AG04450 (cell line): ENCODE measurements around the gene MED27. TPM values are rescaled to one million over a fixed set of nuclear protein-coding genes. Genes with fewer than 3 reads are reported as not detected.

Source experiments
- CTCF ChIA-PET: fragments of 300-600, 350-600 bp; formaldehyde crosslinking; extraction: SDS; loops from one replicate; lab custom pipeline; 2022; ENCODE audit warnings: antibody characterized with exemption, inconsistent platforms; lab: Charles Lee
- POLR2A ChIA-PET: fragments of 350-600 bp; formaldehyde crosslinking; extraction: SDS; loops from one replicate; lab custom pipeline; 2021; ENCODE audit warnings: antibody characterized with exemption, inconsistent platforms; lab: Yijun Ruan, JAX
- DNase-seq: peaks from one replicate; pipeline ENCODE4 v3.0.0-alpha.2; 2011; ENCODE audit warnings: low read depth, low spot score
- H3K27ac ChIP-seq: one replicate; pipeline ENCODE4 v1.5.1; 2012; ENCODE audit warnings: low read depth, low read length, control low read depth
- H3K27me3 ChIP-seq: one replicate; pipeline ENCODE4 v1.6.0; 2012; ENCODE audit warnings: low read length; ENCODE audit not compliant: control insufficient read depth, insufficient read depth
- H3K4me3 ChIP-seq: 2 replicates; pipeline ENCODE4 v1.5.1; 2011; ENCODE audit warnings: mild to moderate bottlenecking, low read depth, low read length, control low read depth
- H3K9me3 ChIP-seq: 2 replicates; pipeline ENCODE4 v1.5.1; 2012; ENCODE audit warnings: low read length; ENCODE audit not compliant: control insufficient read depth, insufficient read depth
- polyA plus RNA-seq: library from polyadenylated mRNA; depleted of rRNA; stranded (reverse); fragments of >200 nt; gene quantifications from 2 replicates; pipeline ENCODE4 v1.2.3, GENCODE V29; 2011
- TF ChIP-seq, protein P1 (sequence below): IDR thresholded peaks from 2 replicates; pipeline ENCODE4 v1.5.1; 2011; ENCODE audit warnings: low read depth, low read length, control low read depth, inconsistent platforms

Gene MED27
- polyA plus RNA-seq, 1 experiment = 36.6 TPM

DNA sequence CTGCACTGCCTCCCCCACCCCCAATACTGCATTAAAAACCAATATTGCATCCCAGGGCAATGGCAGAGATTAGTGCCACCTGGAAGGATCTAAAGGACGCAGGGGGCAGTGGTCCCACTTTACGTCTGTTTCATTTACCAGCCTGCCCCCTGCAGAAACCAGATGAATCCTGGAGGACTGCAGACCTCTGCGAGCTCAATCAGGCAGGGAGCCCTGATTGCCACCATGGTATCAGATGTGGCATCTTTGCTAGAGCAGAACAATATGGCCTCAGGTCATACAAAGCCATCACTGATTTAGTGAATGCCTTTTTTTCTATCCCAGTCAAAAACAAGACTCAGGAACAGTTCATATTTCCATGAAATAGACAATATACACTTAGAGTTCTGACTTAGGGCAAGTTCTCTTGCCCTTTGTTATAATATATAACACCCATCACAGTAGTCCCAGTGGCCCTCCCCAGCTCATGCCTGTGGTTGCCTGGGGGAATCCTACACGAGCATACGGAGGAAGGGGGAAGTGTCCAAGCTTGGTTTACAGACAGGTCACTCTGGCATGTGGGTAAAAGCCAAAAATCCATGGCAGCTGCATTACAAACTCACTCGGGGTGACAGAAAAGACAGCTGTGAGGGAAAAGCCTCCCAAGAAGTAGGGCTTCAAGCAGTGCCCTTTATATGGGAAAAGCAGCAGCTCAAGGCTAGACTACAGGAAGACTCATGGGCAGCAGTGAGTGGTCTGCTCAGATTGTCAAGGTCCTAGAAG, 85.1 kb downstream of the MED27 start:
- Histone ChIP-seq H3K9me3 (peaks cover 5% of the 10 kb centered on the region; the same call in 1 of the 2 replicates), H3K4me3 (no peak overlapping the region), H3K27ac (no peak overlapping the region), H3K27me3 (no peaks in the 10 kb centered on the region)
- TF ChIP-seq, protein P1, sequence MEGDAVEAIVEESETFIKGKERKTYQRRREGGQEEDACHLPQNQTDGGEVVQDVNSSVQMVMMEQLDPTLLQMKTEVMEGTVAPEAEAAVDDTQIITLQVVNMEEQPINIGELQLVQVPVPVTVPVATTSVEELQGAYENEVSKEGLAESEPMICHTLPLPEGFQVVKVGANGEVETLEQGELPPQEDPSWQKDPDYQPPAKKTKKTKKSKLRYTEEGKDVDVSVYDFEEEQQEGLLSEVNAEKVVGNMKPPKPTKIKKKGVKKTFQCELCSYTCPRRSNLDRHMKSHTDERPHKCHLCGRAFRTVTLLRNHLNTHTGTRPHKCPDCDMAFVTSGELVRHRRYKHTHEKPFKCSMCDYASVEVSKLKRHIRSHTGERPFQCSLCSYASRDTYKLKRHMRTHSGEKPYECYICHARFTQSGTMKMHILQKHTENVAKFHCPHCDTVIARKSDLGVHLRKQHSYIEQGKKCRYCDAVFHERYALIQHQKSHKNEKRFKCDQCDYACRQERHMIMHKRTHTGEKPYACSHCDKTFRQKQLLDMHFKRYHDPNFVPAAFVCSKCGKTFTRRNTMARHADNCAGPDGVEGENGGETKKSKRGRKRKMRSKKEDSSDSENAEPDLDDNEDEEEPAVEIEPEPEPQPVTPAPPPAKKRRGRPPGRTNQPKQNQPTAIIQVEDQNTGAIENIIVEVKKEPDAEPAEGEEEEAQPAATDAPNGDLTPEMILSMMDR = no peak
- CTCF ChIA-PET = no interaction called here
- POLR2A ChIA-PET = no interaction called here
- no peak for DNase-seq

DNA sequence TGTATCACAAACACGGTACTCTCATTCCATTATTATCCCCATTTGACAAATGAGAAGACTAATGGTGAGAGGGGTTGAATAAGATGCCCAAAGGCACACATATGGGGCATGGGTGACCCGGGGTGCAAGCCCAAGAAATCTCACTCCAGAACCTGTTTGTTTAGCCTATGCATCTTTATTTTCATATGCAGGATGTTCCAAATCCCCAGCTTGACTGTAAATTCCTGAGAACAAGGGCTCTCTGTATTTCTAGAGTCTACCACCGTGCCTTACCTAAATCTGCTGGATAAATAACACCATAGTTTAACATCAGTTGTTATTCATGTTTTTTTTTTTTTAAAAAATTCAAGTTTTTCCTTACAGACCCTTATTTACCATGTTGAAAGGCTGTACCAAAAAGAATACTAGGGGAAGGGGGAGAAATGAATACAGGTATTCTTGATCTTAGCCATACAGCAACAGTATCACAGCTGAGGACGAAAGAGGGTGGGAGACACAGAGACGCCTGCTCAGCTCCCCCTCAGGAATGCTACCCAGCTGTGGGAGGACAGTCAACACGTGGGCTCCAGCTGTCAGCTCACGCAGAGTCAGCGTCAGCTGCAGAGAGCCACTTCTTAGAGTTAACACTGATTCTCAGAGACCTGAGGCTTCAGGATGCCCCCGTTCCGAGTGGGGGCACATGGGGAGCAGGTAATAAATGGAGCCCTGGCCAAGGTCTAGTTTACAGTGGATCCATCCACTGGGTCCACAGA, 86.6 kb downstream of the MED27 start:
- Histone ChIP-seq H3K9me3 (peaks cover 5% of the 10 kb centered on the region; the same call in 1 of the 2 replicates), H3K4me3 (no peak overlapping the region), H3K27me3 (no peaks in the 10 kb centered on the region), H3K27ac (no peak overlapping the region)
- POLR2A ChIA-PET = no interaction called here
- no peak for DNase-seq
- CTCF ChIA-PET = interaction anchor here (0.6 kb wide), 1 partner anchor 267 kb away, joined by 6 read pairs; no protein-coding TSS in a partner anchor
- TF ChIP-seq, protein P1 = no peak

DNA sequence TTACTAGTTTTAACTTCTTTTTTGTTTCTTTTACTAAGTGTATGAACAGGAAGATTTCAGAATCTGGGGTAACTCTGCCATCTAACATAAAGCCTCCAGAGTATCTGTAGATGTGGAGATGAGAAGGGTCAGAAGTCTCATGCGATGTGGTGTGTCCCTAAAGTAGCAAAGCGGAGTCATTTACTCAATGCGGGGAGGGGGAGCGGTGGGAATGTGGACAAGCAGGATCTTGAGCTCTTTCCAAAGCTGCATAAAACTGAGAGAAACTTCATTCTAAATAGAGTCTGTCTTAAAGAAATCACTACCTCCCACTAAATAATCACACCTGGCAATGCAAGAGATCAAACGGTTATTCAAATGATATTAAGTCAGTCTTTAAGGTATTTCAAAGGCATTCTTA, 92.4 kb downstream of the MED27 start:
- DNase-seq = no peak
- no peak overlapping the region for H3K4me3 ChIP-seq
- POLR2A ChIA-PET = no interaction called here
- TF ChIP-seq, protein P1 = no peak
- CTCF ChIA-PET = no interaction called here
- no peaks in the 10 kb centered on the region for H3K9me3 ChIP-seq
- no peak overlapping the region for H3K27ac ChIP-seq
- H3K27me3 ChIP-seq = no peaks in the 10 kb centered on the region

DNA sequence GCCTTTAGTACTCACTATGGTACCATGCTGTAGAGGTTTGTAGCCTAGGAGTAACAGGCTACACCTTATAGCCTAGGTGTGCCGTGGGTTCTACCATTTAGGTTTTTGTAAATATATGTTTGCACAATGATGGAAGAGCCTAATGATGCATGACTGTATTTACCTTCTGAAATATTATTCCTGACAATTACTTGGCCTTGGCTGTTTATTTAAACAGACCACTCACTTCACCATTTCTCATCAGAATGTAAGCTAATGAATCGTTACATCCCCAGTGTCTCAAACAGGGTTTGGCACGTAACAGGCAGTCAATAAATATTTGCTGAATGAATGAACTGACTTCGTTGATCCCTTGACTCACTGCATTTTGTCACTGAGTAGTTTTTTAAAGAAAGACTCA, 93.1 kb downstream of the MED27 start:
- Histone ChIP-seq H3K27ac (no peak overlapping the region), H3K4me3 (no peak overlapping the region), H3K27me3 (no peaks in the 10 kb centered on the region), H3K9me3 (no peaks in the 10 kb centered on the region; the same call in 1 of the 2 replicates)
- no peak for DNase-seq
- ChIA-PET POLR2A (no interaction called here), CTCF (no interaction called here)
- TF ChIP-seq, protein P1 = no peak

DNA sequence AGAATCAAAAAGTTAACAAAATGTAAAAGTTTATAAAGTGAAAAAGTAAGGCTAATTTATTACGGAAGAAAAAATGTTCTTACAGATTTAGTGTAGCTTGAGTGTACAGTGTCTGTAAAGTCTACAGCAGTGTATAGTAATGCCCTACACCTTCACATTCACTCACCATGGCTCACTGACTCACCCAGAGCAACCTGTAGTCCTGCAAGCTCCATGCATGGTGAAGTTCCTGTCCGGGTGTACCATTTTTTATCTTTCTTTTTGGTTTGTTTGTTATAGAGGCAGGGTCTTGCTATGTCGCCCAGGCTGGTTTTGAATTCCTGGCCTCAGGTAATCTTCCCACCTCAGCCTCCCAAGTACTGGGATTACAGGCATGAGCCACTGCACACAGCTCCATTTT, 93.6 kb downstream of the MED27 start:
- Histone ChIP-seq H3K27me3 (no peaks in the 10 kb centered on the region), H3K9me3 (no peaks in the 10 kb centered on the region; the same call in 1 of the 2 replicates), H3K27ac (no peak overlapping the region), H3K4me3 (no peak overlapping the region)
- CTCF ChIA-PET = no interaction called here
- POLR2A ChIA-PET = no interaction called here
- TF ChIP-seq, protein P1 = no peak
- no peak for DNase-seq
